HG02852 (cell line): ENCODE data around the gene ANKRD9.
"Not testable (repeated sequence)": the region's sequence is repeated elsewhere in the genome, so short reads cannot be mapped to it uniquely, and the experiment has no call there.

Experiments
- ATAC-seq: cut with Tn5 transposase; IDR thresholded peaks from one replicate; pipeline ENCODE4 v1.9.1; 2021; ENCODE audit warnings: mild to moderate bottlenecking, moderate library complexity; ENCODE audit not compliant: unreplicated experiment

ANKRD9 gene

GRCh38 chr14:102538602-102539543 lies 29.3 kb upstream of the ANKRD9 start:
- no peak for ATAC-seq

DNA sequence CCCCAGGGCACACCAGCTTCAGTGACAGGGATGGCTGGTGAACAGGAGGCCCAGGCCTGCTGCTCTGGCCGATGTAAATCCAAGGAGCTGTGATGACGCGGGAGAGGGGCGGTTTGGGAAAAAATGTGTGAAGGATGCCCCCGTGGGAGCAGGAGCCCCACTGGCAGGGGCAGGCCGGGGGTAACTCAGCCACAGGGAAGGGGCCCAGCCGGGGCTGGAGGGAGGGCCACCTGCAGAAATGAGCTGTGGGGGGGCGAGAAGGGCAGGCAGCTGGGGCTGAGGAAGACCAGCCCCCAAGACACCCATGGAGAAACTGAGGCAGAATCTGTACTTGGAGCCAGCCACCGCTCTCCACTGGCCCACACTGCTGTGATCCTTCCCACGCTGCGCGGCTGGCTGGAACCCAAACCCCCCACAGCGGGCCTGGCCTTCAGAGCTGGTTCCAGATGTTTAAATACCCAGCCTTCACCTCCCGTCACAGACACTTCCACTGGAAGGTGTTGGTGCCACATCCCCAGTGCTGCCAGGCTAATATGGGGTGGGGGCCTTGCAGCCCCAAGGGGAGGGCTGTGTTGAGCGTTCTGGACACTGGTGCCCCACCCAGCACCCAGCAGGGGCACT lies 28.5 kb upstream of the ANKRD9 start:
- ATAC-seq = no peak

DNA sequence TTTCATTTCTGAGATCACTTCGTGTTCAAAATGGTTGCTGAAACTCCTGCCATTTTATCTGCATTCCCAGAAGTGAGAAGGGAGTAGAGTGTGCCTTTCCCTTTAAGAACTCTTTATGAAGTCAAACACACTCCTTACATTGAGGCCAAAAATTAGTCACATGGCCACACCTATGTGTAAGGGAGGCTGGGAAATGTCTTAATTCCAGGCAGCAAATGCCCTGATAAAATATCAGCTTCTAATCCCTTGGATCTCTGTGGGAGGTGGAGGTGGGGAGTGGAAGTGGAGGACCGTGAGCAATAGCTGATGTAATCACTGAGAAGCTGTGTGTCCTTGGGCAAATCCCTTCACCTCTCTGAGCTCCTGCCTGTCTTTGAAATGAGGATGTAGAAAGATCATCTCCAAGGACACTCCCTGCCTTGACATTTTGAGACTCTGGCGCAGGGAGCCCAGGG lies 22.7 kb upstream of the ANKRD9 start:
- ATAC-seq = no peak

DNA sequence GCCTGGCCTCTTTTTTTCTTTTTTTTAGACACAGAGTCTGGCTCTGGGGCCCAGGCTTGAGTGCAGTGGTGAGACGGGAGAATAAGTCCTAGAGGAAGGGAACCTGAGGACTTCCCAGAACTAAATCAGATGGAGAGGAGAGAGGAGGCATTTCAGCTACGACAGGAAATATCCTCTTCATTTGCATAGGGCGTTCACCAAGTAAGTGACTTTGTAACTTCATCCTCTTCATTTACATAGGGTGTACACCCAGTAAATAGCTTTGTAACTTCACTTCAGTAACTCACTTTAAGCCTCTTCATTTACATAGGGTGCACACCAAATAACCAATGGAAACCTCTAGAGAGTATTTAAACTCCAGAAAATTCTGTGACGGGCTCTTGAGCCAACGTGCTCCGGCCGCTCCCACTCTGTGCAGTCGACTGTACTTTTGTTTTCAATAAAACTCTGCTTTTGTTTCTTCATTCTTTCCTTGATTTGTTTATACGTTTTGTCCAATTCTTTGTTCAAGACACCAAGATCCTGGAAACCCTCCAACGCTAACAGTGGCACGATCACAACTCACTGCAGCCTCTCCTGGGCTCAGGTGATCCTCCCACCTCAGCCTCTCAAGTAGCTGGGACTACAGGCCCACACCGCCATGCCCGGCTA lies 21.4 kb upstream of the ANKRD9 start:
- no peak for ATAC-seq

GRCh38 chr14:102528431-102529170 lies 19.0 kb upstream of the ANKRD9 start:
- no peak for ATAC-seq

- no peak for ATAC-seq
Observed at GRCh38 chr14:102525929-102526497, 16.4 kb upstream of the ANKRD9 start.

DNA sequence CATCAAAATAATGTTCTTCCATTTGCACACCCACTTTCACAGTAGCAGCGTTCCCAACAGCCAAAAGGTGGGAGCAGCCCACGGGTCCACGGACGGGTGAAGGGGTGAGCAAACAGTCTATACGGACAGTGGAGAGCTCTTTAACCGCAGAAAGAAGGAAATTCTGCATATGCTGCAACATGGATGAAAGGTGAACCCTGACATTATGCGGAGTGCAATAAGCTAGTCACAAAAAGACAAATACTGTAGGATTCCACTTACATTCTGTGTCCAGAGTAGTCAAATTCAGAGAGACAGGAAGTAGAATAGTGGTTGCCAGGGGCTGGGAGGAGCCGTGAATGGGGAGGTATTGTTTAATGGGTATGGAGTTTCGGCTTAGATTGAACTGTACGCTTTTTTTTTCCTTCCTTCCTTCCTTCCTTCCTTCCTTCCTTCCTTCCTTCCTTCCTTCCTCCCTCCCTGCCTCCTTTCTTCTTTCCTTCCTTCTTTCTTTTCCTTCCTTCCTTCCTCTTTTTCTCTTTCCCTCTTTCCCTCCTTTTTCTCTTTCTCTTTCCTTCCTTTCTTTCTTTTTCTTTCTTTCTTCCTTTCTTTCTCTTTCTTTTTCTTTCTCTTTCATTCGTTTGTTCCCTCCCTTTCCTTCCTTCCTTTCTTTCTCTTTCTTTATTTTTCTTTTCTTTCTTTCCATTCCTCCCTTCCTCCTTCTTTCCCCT lies 15.8 kb upstream of the ANKRD9 start:
- no peak for ATAC-seq

DNA sequence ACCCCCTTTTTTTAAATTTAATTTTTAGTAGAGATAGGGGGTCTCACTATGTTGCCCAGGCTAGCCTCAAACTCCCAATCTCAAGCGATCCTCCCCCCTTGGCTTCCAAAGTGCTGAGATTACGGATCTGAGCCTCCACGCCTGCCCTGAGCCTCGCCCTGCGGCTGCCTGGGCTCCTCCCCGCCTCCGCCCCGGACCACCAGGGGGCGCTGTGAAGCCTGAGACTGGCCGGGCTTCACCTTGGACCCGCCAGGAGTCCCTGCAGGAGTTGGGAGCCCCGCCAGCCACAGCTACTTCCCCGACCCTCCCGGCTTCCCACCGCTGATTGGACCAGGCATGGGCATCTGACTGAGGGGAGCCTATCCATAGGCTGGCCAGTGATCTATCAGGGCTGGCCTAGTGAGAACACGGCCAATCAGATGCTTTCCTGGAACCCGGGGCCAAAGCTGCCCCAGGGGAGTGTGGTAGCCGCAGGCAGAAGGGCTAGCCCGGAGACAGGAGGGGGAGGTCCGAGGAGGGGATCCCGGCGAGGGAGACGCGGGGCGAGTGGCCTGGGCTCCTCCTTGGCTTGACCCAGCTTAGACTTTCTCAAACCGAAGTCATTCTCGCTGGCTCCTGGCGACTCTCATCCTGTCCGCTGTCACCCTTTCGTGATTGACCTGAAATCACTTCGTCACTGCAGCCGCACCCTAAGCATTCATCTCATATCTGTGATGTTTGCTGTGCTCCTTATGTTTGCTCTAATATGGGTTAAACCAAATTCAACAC lies 15.1 kb upstream of the ANKRD9 start:
- peak; percentile 97 for ATAC-seq

GRCh38 chr14:102523569-102524450 lies 14.2 kb upstream of the ANKRD9 start:
- ATAC-seq = no peak

- no peak for ATAC-seq
Observed at GRCh38 chr14:102523200-102523568, 13.6 kb upstream of the ANKRD9 start.

GRCh38 chr14:102519709-102520108 lies 10.1 kb upstream of the ANKRD9 start:
- ATAC-seq = not testable (repeated sequence)

- no peak for ATAC-seq
Observed at GRCh38 chr14:102518063-102518648, 8.6 kb upstream of the ANKRD9 start.

DNA sequence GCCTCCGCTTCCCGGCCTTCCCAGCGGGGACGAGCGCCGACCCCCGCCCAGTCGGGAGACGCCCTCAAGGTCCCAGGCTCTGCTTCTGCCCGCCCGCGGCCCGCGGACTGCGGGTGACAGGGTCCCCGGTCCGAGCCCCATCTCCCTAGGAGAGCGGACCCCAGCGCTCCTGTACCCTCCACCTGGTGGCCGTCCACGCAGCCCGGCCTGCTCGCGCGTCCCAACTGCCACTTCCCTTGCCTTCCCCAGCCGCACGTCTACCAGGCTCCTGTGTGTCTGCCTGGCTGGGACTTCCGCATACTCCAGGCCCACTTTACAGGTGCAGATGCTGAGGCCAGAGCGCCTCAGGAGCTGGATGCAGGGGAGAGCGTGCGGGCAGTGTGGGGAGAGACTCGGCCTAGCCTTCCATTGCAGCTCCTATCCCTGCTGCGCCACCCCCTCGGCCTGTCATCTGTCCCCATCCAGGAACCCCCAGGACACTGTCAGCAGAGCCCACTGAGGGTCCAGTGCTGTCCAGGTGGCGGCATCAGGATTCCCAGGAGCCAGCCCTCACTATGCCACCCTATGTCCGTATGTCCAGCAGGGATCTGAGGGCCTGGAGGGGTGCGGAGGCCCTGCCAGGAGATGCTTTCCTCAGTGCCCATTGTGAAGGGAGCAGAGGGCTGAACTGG lies 8.0 kb upstream of the ANKRD9 start:
- no peak for ATAC-seq

DNA sequence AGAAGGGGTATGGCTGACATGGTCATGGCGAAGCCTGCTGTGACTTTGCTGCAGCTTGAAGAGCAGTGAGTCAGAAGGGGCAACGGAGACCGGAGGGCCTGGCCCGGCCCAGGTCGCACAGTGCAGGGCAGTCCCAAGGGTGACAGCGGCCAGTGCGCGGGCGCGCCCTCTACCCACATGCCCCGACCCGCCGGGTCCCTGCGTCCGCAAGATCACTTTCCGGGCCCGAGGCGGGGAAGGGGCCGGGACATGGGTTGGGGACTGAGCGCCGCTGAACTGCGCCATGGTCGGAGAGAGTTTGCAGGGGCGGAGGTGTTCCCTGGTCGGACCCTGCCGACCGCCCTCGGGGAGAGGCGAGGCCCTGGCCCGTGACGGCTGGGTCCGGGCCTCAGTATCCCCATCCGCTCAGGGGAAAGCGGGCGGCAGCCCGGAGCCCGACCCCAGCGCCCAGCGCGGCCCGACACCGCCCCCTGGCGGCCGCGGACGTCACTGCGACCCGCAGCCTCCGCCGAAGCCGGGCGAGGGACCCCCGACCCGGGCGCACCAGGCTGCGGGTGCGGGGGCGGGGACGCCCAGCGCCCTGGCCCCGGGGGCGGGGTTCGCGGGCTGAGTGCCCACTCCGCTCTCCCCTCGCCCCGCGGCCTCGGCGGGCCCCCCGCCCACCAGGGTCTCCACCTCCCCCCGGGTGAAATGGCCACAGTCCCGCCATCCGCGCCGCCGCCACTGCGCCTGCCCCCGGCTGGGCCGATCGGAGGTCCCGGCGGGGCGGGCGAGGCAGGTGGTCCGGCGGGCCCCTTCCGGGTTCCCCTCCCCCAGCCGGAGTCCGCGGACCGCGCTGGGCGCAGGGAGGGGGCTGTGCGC lies 7.2 kb upstream of the ANKRD9 start:
- no peak for ATAC-seq

GRCh38 chr14:102514987-102515733 lies 5.6 kb upstream of the ANKRD9 start:
- no peak for ATAC-seq
